ENCODE data around the gene PRUNE1.

DNA sequence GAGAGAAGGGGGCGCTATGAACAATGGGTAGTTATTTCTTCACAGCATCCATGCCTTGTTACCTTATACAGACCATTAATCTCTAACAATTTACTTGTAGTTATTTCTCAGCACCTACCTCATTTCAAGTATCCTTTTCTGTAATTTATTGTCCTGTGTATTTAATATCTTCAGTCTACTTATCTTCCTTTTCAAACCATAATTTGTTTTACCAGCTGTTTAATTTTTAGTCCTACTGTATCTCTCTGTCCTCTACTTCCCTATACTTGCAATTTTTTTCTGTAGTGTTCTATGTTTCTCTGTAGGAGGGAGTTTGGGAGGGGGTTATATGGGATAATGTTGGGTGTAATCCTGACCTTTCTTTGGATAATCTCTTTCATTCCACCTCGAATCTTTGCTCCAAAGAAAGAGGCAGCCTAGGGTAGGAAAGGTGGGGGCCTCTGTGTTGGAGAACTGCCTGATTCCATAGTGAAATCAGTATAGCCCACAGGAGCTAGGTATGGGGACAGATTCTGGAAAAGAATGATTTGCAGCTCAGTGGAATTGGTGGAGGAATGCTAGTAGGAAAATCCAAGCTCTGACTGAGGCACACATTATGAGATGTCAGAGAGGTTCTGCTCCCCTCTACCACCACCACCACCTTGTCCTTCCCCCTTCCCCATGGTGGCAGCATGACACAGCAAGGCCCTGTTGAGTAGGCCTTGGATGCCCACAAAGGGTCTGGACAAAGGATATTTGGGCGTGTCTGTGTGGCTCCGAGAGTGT is 52.6 kb downstream of the PRUNE1 start:
- TF ChIP-seq, protein P1, sequence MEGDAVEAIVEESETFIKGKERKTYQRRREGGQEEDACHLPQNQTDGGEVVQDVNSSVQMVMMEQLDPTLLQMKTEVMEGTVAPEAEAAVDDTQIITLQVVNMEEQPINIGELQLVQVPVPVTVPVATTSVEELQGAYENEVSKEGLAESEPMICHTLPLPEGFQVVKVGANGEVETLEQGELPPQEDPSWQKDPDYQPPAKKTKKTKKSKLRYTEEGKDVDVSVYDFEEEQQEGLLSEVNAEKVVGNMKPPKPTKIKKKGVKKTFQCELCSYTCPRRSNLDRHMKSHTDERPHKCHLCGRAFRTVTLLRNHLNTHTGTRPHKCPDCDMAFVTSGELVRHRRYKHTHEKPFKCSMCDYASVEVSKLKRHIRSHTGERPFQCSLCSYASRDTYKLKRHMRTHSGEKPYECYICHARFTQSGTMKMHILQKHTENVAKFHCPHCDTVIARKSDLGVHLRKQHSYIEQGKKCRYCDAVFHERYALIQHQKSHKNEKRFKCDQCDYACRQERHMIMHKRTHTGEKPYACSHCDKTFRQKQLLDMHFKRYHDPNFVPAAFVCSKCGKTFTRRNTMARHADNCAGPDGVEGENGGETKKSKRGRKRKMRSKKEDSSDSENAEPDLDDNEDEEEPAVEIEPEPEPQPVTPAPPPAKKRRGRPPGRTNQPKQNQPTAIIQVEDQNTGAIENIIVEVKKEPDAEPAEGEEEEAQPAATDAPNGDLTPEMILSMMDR (conservative IDR thresholded peaks at IDR 0.05; ENCODE audit: low read depth, low read length): no peak
- no peak for TF ChIP-seq BHLHE40 (IDR thresholded peaks at IDR 0.05; ENCODE audit: low read depth, low read length)

Measured in IMR-90 (cell line).